Thyroid gland (tissue), 4 donors: ENCODE data around the gene RGS1. TPM values are rescaled to one million over a fixed set of nuclear protein-coding genes. Genes with fewer than 3 reads are reported as not detected.

Source experiments
- DNase-seq, 2 donors: peaks; one replicate each; pipeline ENCODE4 v3.0.0-alpha.2; 2019
- H3K27ac ChIP-seq, 3 donors: fragments of 200-600 bp; sonication (generic); 1 replicate in 2 of 3; 2 replicates in 1 of 3; pipeline ENCODE4 v1.5.1; 2016 to 2019; ENCODE audit warnings: mild to moderate bottlenecking in 1 of 3, moderate library complexity in 1 of 3
- H3K27me3 ChIP-seq: fragments of 200-600 bp; sonication (generic); one replicate; pipeline ENCODE4 v1.5.1; 2019
- H3K36me3 ChIP-seq, 2 donors: fragments of 200-600 bp; sonication (generic); one replicate each; pipeline ENCODE4 v1.5.1; 2016 to 2019
- H3K4me1 ChIP-seq, 2 donors: fragments of 200-600 bp; sonication (generic); one replicate each; pipeline ENCODE4 v1.5.1; 2017 to 2019
- H3K4me3 ChIP-seq, 3 donors: fragments of 200-600 bp; sonication (generic); replicated peaks in 1 of 3; 1 replicate in 2 of 3; 2 replicates in 1 of 3; pipeline ENCODE4 v1.5.1; 2016; ENCODE audit warnings: mild to moderate bottlenecking in 1 of 3
- H3K9me3 ChIP-seq: fragments of 200-600 bp; sonication (generic); one replicate; pipeline ENCODE4 v1.5.1; 2017
- CTCF ChIP-seq, 6 experiments: fragments of 200-600 bp in 3 of 6; fragments of 450-650 bp in 3 of 6; sonication (generic) in 3 of 6; IDR thresholded peaks; one replicate each; pipeline ENCODE4 v1.5.1; 2016 to 2019; ENCODE audit warnings: antibody characterized with exemption in 6 of 6, mild to moderate bottlenecking in 2 of 6, inconsistent platforms in 1 of 6, moderate library complexity in 1 of 6
- POLR2A ChIP-seq, 2 donors: fragments of 450-650 bp; IDR thresholded peaks; one replicate each; pipeline ENCODE4 v1.6.1; 2017; ENCODE audit warnings: antibody characterized with exemption in 2 of 2, mild to moderate bottlenecking in 2 of 2, moderate library complexity in 1 of 2
- WGBS, 2 donors: methylation state at CpG; one replicate each; pipeline ENCODE4 v1.1.5; 2017; 5-methylcytosine and 5-hydroxymethylcytosine counted together
- intact Hi-C: fragments of 100-400 bp; cut with DNase I; formaldehyde crosslinking; loops from one replicate; pipeline ENCODE4 v1.15.1; 2023
- total RNA-seq, 4 donors: library from RNA; depleted of rRNA; stranded (reverse); fragments of >200 nt; gene quantifications; one replicate each; pipeline ENCODE4 v1.2.3, GENCODE V29; 2016

The RGS1 gene
- total RNA-seq, 4 donors from 2014 or later = 19.7 to 32.6 (median 23.0) TPM

GRCh38 chr1:192600275-192600674 is 24.7 kb downstream of the RGS1 start:
- TF ChIP-seq POLR2A (IDR thresholded peaks at IDR 0.05) (no peak), CTCF (IDR thresholded peaks at IDR 0.05) (no peak)
- Histone ChIP-seq H3K27ac (no peak overlapping the region), H3K36me3 (no peaks in the 10 kb centered on the region), H3K9me3 (no peaks in the 10 kb centered on the region), H3K4me1 (no peaks in the 10 kb centered on the region), H3K27me3 (no peaks in the 10 kb centered on the region), H3K4me3 (no peak overlapping the region)
- 86 to 87% methylated on average over 1 of the region's 1 CpG for WGBS, 2 donors
- DNase-seq = no peak
- intact Hi-C loops = no loop called here

- Histone ChIP-seq H3K36me3 (no peaks in the 10 kb centered on the region), H3K4me3 (no peak overlapping the region), H3K27me3 (no peaks in the 10 kb centered on the region), H3K9me3 (no peaks in the 10 kb centered on the region), H3K27ac (no peak overlapping the region), H3K4me1 (no peaks in the 10 kb centered on the region)
- intact Hi-C loops = no loop called here
- WGBS, 2 donors = 90 to 100% methylated on average over 1 of the region's 1 CpG
- no peak for DNase-seq
- TF ChIP-seq POLR2A (IDR thresholded peaks at IDR 0.05) = no peak
- no peak for TF ChIP-seq CTCF (IDR thresholded peaks at IDR 0.05)
These were observed 25.6 kb downstream of the RGS1 start for GRCh38 chr1:192601143-192601542.

GRCh38 chr1:192601567-192601966 is 26.0 kb downstream of the RGS1 start:
- no peaks in the 10 kb centered on the region for H3K4me1 ChIP-seq
- H3K27ac ChIP-seq = no peak overlapping the region
- intact Hi-C loops = no loop called here
- H3K9me3 ChIP-seq = no peaks in the 10 kb centered on the region
- H3K4me3 ChIP-seq = no peak overlapping the region
- TF ChIP-seq CTCF (IDR thresholded peaks at IDR 0.05) (no peak), POLR2A (IDR thresholded peaks at IDR 0.05) (no peak)
- H3K36me3 ChIP-seq = no peaks in the 10 kb centered on the region
- no peaks in the 10 kb centered on the region for H3K27me3 ChIP-seq
- no peak for DNase-seq

- H3K4me1 ChIP-seq = no peaks in the 10 kb centered on the region
- H3K36me3 ChIP-seq = no peaks in the 10 kb centered on the region
- intact Hi-C loops = no loop called here
- no peak overlapping the region for H3K27ac ChIP-seq
- H3K9me3 ChIP-seq = no peaks in the 10 kb centered on the region
- TF ChIP-seq POLR2A (IDR thresholded peaks at IDR 0.05) (no peak), CTCF (IDR thresholded peaks at IDR 0.05) (no peak)
- no peak overlapping the region for H3K4me3 ChIP-seq
- no peaks in the 10 kb centered on the region for H3K27me3 ChIP-seq
- no peak for DNase-seq
- WGBS, 2 donors = 76 to 92% methylated on average over 1 of the region's 1 CpG
These were observed 27.2 kb downstream of the RGS1 start for GRCh38 chr1:192602757-192603156.

GRCh38 chr1:192603218-192603787 is 27.7 kb downstream of the RGS1 start:
- no peak overlapping the region for H3K27ac ChIP-seq
- no peak for TF ChIP-seq POLR2A (IDR thresholded peaks at IDR 0.05)
- TF ChIP-seq CTCF (IDR thresholded peaks at IDR 0.05) = no peak
- no peak for DNase-seq
- H3K36me3 ChIP-seq = no peaks in the 10 kb centered on the region
- H3K9me3 ChIP-seq = no peaks in the 10 kb centered on the region
- H3K27me3 ChIP-seq = no peaks in the 10 kb centered on the region
- H3K4me3 ChIP-seq = no peak overlapping the region
- WGBS, 2 donors = 78 to 81% methylated on average over 3 of the region's 3 CpGs
- intact Hi-C loops = no loop called here
- no peaks in the 10 kb centered on the region for H3K4me1 ChIP-seq
